ENCODE measurements around the gene INSYN2B. TPM values are rescaled to one million over a fixed set of nuclear protein-coding genes. Genes with fewer than 3 reads are reported as not detected.

Gene INSYN2B
- total RNA-seq, 1 donor from 2014 or later: 0.25 TPM

DNA sequence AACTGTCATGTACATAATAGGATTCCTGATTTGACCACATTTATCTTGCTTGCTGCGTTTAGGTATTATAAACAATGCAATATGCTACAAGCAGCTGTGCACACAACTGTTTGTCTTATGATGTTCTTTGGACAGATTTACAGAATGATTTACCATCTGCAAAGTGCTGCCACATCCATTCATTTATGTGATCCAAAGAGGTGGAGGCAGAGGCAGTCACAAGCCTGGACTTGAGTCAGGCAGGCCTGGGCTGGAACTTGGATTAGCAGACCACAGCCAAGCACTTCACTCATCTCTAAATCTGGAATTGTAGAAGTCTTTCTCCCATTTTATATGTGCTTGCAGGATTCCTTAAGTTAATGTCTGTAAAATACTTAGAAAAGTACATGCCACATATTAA lies 149.0 kb downstream of the INSYN2B start:
- no peak for DNase-seq (ENCODE audit: extremely low spot score in 2 of 2)
- Histone ChIP-seq H3K4me3 (no peak overlapping the region), H3K4me1 (no peaks in the 10 kb centered on the region), H3K27me3 (no peaks in the 10 kb centered on the region), H3K36me3 (no peaks in the 10 kb centered on the region), H3K27ac (no peak overlapping the region), H3K9me3 (no peaks in the 10 kb centered on the region)
- intact Hi-C loops (cut with DNase I): no loop called here
- TF ChIP-seq, protein P1, sequence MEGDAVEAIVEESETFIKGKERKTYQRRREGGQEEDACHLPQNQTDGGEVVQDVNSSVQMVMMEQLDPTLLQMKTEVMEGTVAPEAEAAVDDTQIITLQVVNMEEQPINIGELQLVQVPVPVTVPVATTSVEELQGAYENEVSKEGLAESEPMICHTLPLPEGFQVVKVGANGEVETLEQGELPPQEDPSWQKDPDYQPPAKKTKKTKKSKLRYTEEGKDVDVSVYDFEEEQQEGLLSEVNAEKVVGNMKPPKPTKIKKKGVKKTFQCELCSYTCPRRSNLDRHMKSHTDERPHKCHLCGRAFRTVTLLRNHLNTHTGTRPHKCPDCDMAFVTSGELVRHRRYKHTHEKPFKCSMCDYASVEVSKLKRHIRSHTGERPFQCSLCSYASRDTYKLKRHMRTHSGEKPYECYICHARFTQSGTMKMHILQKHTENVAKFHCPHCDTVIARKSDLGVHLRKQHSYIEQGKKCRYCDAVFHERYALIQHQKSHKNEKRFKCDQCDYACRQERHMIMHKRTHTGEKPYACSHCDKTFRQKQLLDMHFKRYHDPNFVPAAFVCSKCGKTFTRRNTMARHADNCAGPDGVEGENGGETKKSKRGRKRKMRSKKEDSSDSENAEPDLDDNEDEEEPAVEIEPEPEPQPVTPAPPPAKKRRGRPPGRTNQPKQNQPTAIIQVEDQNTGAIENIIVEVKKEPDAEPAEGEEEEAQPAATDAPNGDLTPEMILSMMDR (IDR thresholded peaks at IDR 0.05): no peak
- TF ChIP-seq POLR2A (IDR thresholded peaks at IDR 0.05) (no peak), POLR2AphosphoS5 (IDR thresholded peaks at IDR 0.05; ENCODE audit: insufficient read depth in 1 of 2, low read depth in 1 of 2) (no peak)

DNA sequence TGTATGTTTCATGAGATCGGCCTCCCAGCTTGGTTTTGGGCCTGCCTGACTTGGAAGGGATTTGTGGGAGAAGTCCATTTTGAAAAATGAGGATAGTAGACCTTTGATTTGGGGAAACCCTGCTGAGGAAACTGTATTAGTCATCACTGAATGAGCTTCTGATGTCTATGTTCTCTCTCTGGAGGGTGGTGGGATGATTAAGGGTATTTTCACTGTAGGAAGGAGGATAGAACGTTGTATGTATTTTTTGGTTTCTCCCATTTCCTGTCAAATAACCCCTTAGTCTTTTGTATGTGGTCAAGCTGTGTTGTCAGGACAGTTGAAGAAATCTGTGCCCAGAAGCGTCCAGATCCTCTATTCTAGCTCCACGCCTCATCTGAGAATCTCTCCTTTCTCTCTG lies 151.9 kb downstream of the INSYN2B start:
- Histone ChIP-seq H3K9me3 (no peaks in the 10 kb centered on the region), H3K27ac (no peak overlapping the region), H3K36me3 (no peaks in the 10 kb centered on the region), H3K4me1 (no peaks in the 10 kb centered on the region), H3K4me3 (no peak overlapping the region), H3K27me3 (no peaks in the 10 kb centered on the region)
- intact Hi-C loops (cut with DNase I): no loop called here
- TF ChIP-seq POLR2A (IDR thresholded peaks at IDR 0.05) (no peak), POLR2AphosphoS5 (IDR thresholded peaks at IDR 0.05; ENCODE audit: insufficient read depth in 1 of 2, low read depth in 1 of 2) (no peak)
- TF ChIP-seq, protein P1 (IDR thresholded peaks at IDR 0.05): no peak
- DNase-seq (ENCODE audit: extremely low spot score in 2 of 2): no peak

DNA sequence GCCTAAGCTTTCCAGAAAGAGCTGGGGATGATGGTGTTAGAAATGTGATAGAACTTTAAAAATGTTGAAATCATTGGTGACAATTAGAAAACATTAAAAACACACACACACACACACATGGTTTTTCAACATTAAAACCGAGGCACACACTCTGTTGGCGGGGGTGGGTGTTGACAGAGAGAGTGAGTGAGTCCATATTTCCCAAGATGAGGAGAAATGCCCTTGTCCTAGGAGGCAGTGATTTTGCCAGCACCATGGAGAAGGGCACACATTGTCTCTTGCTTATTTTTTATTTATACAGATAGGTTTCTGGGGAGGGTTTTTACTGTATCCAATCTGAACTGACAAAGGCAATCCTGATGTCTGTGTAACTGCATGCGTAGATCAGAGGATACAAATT lies 152.5 kb downstream of the INSYN2B start:
- intact Hi-C loops (cut with DNase I): no loop called here
- no peak for TF ChIP-seq POLR2A (IDR thresholded peaks at IDR 0.05)
- TF ChIP-seq POLR2AphosphoS5 (IDR thresholded peaks at IDR 0.05; ENCODE audit: insufficient read depth in 1 of 2, low read depth in 1 of 2): no peak
- TF ChIP-seq, protein P1 (IDR thresholded peaks at IDR 0.05): no peak

DNA sequence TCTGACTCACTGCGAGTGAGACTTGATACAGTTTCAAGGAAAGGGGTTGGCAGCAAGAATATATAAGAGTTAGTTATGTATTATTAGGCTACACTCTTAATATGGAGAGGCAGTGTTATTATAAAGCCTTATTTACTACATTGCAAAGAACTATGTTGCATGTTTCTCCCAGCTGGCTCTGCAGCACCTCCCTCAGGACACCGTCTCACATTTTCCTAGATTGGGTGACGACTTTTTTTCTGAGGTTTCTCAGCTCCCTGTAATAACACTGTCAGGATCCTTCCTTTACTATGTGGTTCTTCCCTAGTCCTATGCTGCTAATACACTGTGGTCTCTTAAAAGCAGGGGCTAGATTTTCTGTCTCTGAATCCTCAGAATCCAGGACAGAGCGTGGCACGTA lies 153.7 kb downstream of the INSYN2B start:
- peak in 1 of 2 donors; percentile 10 for DNase-seq (ENCODE audit: extremely low spot score in 2 of 2)
- Histone ChIP-seq H3K4me3 (no peak overlapping the region), H3K27ac (no peak overlapping the region), H3K36me3 (no peaks in the 10 kb centered on the region), H3K27me3 (no peaks in the 10 kb centered on the region), H3K9me3 (no peaks in the 10 kb centered on the region), H3K4me1 (no peaks in the 10 kb centered on the region)
- intact Hi-C loops (cut with DNase I): no loop called here
- no peak for TF ChIP-seq POLR2A (IDR thresholded peaks at IDR 0.05)
- no peak for TF ChIP-seq POLR2AphosphoS5 (IDR thresholded peaks at IDR 0.05; ENCODE audit: insufficient read depth in 1 of 2, low read depth in 1 of 2)
- TF ChIP-seq, protein P1 (IDR thresholded peaks at IDR 0.05): no peak

More for the DNA sequence above, 152.5 kb downstream of the INSYN2B start:
- DNase-seq (ENCODE audit: extremely low spot score in 2 of 2): no peak
- H3K9me3 ChIP-seq: no peaks in the 10 kb centered on the region
- H3K4me1 ChIP-seq: no peaks in the 10 kb centered on the region
- H3K27me3 ChIP-seq: no peaks in the 10 kb centered on the region
- H3K36me3 ChIP-seq: no peaks in the 10 kb centered on the region
- no peak overlapping the region for H3K27ac ChIP-seq
- no peak overlapping the region for H3K4me3 ChIP-seq

DNA sequence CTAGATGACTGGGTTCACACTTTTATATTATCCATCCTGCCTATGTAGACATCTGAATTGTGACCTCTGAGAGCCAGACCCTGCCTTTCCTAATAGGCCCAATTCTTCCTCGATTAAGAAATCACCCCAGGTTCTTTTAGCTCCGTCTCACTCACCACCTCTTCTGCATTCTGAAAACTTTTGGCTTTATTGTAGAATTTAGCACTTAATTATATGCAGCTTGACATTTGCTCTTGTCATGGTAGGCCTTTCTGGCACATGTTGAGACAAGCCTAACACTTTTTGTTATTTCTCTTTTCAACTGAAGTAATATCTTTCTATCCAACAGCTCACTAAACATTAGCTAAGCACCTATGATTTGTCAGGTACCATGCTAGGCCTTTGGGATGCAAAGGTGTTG lies 163.3 kb downstream of the INSYN2B start:
- Histone ChIP-seq H3K27ac (no peak overlapping the region), H3K4me3 (no peak overlapping the region), H3K27me3 (no peaks in the 10 kb centered on the region), H3K36me3 (no peaks in the 10 kb centered on the region), H3K4me1 (no peaks in the 10 kb centered on the region), H3K9me3 (no peaks in the 10 kb centered on the region)
- TF ChIP-seq, protein P1 (IDR thresholded peaks at IDR 0.05): no peak
- TF ChIP-seq POLR2AphosphoS5 (IDR thresholded peaks at IDR 0.05; ENCODE audit: insufficient read depth in 1 of 2, low read depth in 1 of 2): no peak
- DNase-seq (ENCODE audit: extremely low spot score in 2 of 2): no peak
- intact Hi-C loops (cut with DNase I): no loop called here
